ENCODE measurements around the gene MANBA. TPM values are rescaled to one million over a fixed set of nuclear protein-coding genes. Genes with fewer than 3 reads are reported as not detected.
"Not testable (repeated sequence)": the region's sequence is repeated elsewhere in the genome, so short reads cannot be mapped to it uniquely, and the experiment has no call there.

MANBA gene
- total RNA-seq, 2 experiments from 2014 or later, result 16.9 to 18.2 TPM

- H3K4me3 ChIP-seq (ENCODE audit: low read length); H3K4me3 Mint-ChIP-seq; H3K27me3 ChIP-seq (ENCODE audit: control insufficient read depth in 1 of 2, insufficient read depth in 2 of 2, low read length in 2 of 2); intact Hi-C loops (cut with DNase I, micrococcal nuclease); H3K27ac ChIP-seq (ENCODE audit: low read depth in 1 of 2, low read length in 2 of 2); ATAC-seq (ENCODE audit: poor library complexity); H3K27ac Mint-ChIP-seq; H3K9me3 ChIP-seq (ENCODE audit: control insufficient read depth in 1 of 2, insufficient read depth in 1 of 2, low read length in 2 of 2); H3K27me3 Mint-ChIP-seq; H3K9me3 Mint-ChIP-seq; DNase-seq: not testable (repeated sequence)
- H3K4me1 ChIP-seq (ENCODE audit: insufficient read depth, low read length), result peaks cover 22% of the 10 kb centered on the region
- peaks cover 33% of the 10 kb centered on the region for H3K36me3 ChIP-seq (ENCODE audit: insufficient read depth, low read length)
- ChIA-PET CTCF (interaction anchor here (0.9 to 1.3 kb wide), 2 partner anchors 13 to 119 kb away, joined by 3 read pairs; no protein-coding TSS in a partner anchor), POLR2A (interaction anchor here (0.6 to 1.8 kb wide), 3 partner anchors 17 to 498 kb away, joined by 3 to 5 read pairs (median 4); no protein-coding TSS in a partner anchor)
- Mint-ChIP-seq H3K36me3 (ENCODE audit: low read depth) (peaks cover 38% of the 10 kb centered on the region), H3K4me1 (ENCODE audit: low read depth) (peaks cover 39% of the 10 kb centered on the region)
Measured at GRCh38 chr4:102619021-102619420, 141.7 kb downstream of the MANBA start.

DNA sequence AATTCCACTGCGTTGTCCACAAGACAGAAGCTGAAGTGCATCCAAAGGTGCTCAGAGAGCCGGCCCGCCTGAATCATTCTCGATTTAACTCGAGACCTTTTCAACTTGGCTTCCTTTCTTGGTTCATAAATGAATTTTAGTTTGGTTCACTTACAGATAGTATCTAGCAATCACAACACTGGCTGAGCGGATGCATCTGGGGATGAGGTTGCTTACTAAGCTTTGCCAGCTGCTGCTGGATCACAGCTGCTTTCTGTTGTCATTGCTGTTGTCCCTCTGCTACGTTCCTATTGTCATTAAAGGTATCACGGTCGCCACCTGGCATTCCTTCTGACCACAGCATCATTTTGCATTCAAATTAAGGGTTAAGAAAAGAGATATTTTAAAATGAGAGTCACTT lies 144.1 kb downstream of the MANBA start:
- peak overlapping the region; percentile 88 for H3K27ac Mint-ChIP-seq
- peaks cover 62% of the 10 kb centered on the region for H3K36me3 Mint-ChIP-seq (ENCODE audit: low read depth)
- ChIA-PET CTCF (interaction anchor here (1.1 to 1.7 kb wide), 3 partner anchors 9 to 393 kb away, joined by 4 to 7 read pairs (median 4); no protein-coding TSS in a partner anchor), POLR2A (no interaction called here)
- Histone ChIP-seq H3K27me3 (ENCODE audit: control insufficient read depth in 1 of 2, insufficient read depth in 2 of 2, low read length in 2 of 2) (no peaks in the 10 kb centered on the region), H3K9me3 (ENCODE audit: control insufficient read depth in 1 of 2, insufficient read depth in 1 of 2, low read length in 2 of 2) (no peaks in the 10 kb centered on the region), H3K4me1 (ENCODE audit: insufficient read depth, low read length) (peaks cover 44% of the 10 kb centered on the region), H3K27ac (ENCODE audit: low read depth in 1 of 2, low read length in 2 of 2) (no peak overlapping the region), H3K4me3 (ENCODE audit: low read length) (no peak overlapping the region), H3K36me3 (ENCODE audit: insufficient read depth, low read length) (peaks cover 50% of the 10 kb centered on the region)
- no peak overlapping the region for H3K4me3 Mint-ChIP-seq
- ATAC-seq (ENCODE audit: poor library complexity) (no peak), DNase-seq (peak in 2 of 14 experiments; percentile 28 to 42)
- no peak for TF ChIP-seq CTCF (IDR thresholded peaks at IDR 0.05)
- intact Hi-C loops (cut with DNase I, micrococcal nuclease), result no loop called here
- H3K4me1 Mint-ChIP-seq (ENCODE audit: low read depth), result peaks cover 62% of the 10 kb centered on the region
- H3K9me3 Mint-ChIP-seq, result no peaks in the 10 kb centered on the region
- H3K27me3 Mint-ChIP-seq, result no peaks in the 10 kb centered on the region

DNA sequence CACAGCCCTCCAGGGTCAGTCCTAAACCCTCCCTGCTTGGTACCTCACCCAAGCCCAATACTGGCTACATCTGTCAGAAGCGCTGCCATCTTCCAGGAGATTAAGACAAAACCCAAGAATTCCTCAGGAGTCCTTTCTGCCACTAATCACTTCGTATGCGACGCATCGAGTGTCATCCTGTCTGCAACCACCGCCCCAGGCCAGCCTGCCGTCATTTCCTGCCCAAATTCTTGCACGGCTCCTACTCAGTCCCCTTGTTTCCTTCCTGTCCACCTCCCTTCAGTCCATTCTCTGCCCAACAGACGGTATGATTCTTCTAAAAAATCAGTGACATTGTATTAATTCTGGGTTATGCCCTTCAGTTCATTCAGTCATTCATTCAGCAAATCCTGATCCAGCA lies 146.0 kb downstream of the MANBA start:
- intact Hi-C loops (cut with DNase I, micrococcal nuclease), result loop anchor here (5.0 kb wide), 2 partner anchors 112 to 268 kb away; partner anchors contain the start of genes NFKB1 (in 1 of the 2) and SLC39A8 (in 1 of the 2)
- no peak for TF ChIP-seq CTCF (IDR thresholded peaks at IDR 0.05)
- H3K36me3 ChIP-seq (ENCODE audit: insufficient read depth, low read length), result peaks cover 64% of the 10 kb centered on the region
- ChIA-PET CTCF (no interaction called here), POLR2A (interaction anchor here (3.2 kb wide), 1 partner anchor 213 kb away, joined by 19 read pairs; the partner anchor contains the start of gene UBE2D3)
- H3K9me3 ChIP-seq (ENCODE audit: control insufficient read depth in 1 of 2, insufficient read depth in 1 of 2, low read length in 2 of 2), result no peaks in the 10 kb centered on the region
- peaks cover 80% of the 10 kb centered on the region for H3K36me3 Mint-ChIP-seq (ENCODE audit: low read depth)
- peak overlapping the region; percentile 24 to 90 for H3K27ac ChIP-seq (ENCODE audit: low read depth in 1 of 2, low read length in 2 of 2)
- DNase-seq, result peak in 8 of 14 experiments; percentile 18 to 85 (median 40)
- no peaks in the 10 kb centered on the region for H3K9me3 Mint-ChIP-seq
- no peaks in the 10 kb centered on the region for H3K27me3 ChIP-seq (ENCODE audit: control insufficient read depth in 1 of 2, insufficient read depth in 2 of 2, low read length in 2 of 2)
- H3K4me3 ChIP-seq (ENCODE audit: low read length), result peak overlapping the region; percentile 52
- peaks cover 68% of the 10 kb centered on the region for H3K4me1 Mint-ChIP-seq (ENCODE audit: low read depth)
- peak overlapping the region; percentile 88 for H3K27ac Mint-ChIP-seq
- peaks cover 51% of the 10 kb centered on the region for H3K4me1 ChIP-seq (ENCODE audit: insufficient read depth, low read length)
- H3K27me3 Mint-ChIP-seq, result no peaks in the 10 kb centered on the region
- H3K4me3 Mint-ChIP-seq, result peak overlapping the region; percentile 79
- no peak for ATAC-seq (ENCODE audit: poor library complexity)

Data from CD4-positive, alpha-beta T cell (primary cell).